ENCODE data around the gene NEK7.

Gene NEK7

DNA sequence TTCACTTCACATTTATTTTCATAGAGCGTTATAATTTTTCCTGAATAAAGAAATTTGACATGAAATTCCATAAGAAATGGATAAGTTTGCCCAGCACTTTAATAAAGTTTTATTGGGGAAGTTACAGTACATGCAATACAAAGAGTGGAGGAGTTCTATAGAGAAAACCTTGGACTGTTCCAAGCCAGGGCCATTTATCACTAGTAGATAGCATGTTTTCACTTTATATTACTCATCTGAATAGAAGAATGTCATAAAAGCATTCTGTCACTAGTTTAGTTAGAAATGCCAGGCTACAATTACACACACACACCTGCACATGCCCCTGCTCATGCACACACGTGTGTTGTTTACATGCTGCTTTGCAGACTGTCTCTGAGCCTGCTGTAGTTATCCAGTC lies 123.3 kb downstream of the NEK7 start:
- no peak for DNase-seq
- no peak overlapping the region for H2BK15ac ChIP-seq (ENCODE audit: low read depth, poor library complexity, severe bottlenecking)
- no peak overlapping the region for H4K8ac ChIP-seq (ENCODE audit: low read length)
- no peak overlapping the region for H3K4me3 ChIP-seq (ENCODE audit: insufficient read depth in 1 of 2, low read depth in 1 of 2, low read length in 2 of 2)
- H3K4me2 ChIP-seq (ENCODE audit: low read length, poor library complexity, severe bottlenecking): no peak overlapping the region
- H4K91ac ChIP-seq (ENCODE audit: low read length): no peak overlapping the region
- no peaks in the 10 kb centered on the region for H3K4me1 ChIP-seq (ENCODE audit: control insufficient read depth, insufficient read depth, low read depth, low read length)
- H2BK120ac ChIP-seq (ENCODE audit: low read depth, low read length): no peak overlapping the region
- H2AFZ ChIP-seq (ENCODE audit: low read depth, low read length): no peak overlapping the region
- H2BK12ac ChIP-seq (ENCODE audit: low read length in 2 of 2): no peak overlapping the region
- H3K14ac ChIP-seq (ENCODE audit: low read length in 2 of 2): no peak overlapping the region
- WGBS: 100% methylated on average over 1 of the region's 2 CpGs
- H3K23ac ChIP-seq (ENCODE audit: low read length in 2 of 2): no peak overlapping the region
- H3K18ac ChIP-seq (ENCODE audit: low read depth in 1 of 2, low read length in 2 of 2): no peak overlapping the region
- H3K27me3 ChIP-seq (ENCODE audit: control insufficient read depth in 1 of 2, insufficient read depth in 1 of 2, low read length in 2 of 2): no peaks in the 10 kb centered on the region
- H2AK5ac ChIP-seq (ENCODE audit: low read length, severe bottlenecking): no peak overlapping the region
- H2BK5ac ChIP-seq (ENCODE audit: low read depth, low read length, poor library complexity, severe bottlenecking): no peak overlapping the region
- H3K27ac ChIP-seq (ENCODE audit: low read length, poor library complexity, severe bottlenecking): no peak overlapping the region
- no peaks in the 10 kb centered on the region for H3K9me3 ChIP-seq (ENCODE audit: control insufficient read depth, low read length)
- H3K9ac ChIP-seq (ENCODE audit: low read length): no peak overlapping the region
- peaks cover 1% of the 10 kb centered on the region for H3K79me1 ChIP-seq (replicated peaks; ENCODE audit: low read length, poor library complexity, severe bottlenecking)
- H3K36me3 ChIP-seq (ENCODE audit: control insufficient read depth in 1 of 2, insufficient read depth in 2 of 2, low read depth in 1 of 2, low read length in 2 of 2): peaks cover 0 to 23% of the 10 kb centered on the region in 2 experiments
- H3K4ac ChIP-seq (ENCODE audit: low read depth in 1 of 2, low read length in 2 of 2): no peak overlapping the region

DNA sequence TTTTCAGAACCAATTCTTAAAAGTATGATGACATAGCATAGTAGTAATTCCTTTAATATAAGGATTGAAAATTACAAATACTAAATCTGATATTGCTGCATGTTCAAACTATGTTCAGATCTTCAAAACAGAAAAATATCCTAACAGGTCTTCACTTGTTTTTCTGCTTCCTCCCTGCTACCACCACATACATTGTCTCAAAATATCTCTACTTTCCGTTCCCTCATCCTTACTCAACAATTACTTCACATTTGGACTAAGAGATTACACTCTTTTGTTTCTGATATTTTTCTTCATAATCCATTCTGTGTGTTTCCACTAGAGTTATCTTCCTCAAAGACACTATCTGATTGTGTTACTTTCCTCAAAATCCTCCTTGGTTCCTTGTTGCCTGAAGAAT lies 125.1 kb downstream of the NEK7 start:
- no peak overlapping the region for H2AK5ac ChIP-seq (ENCODE audit: low read length, severe bottlenecking)
- H4K8ac ChIP-seq (ENCODE audit: low read length): no peak overlapping the region
- H3K4ac ChIP-seq (ENCODE audit: low read depth in 1 of 2, low read length in 2 of 2): no peak overlapping the region
- DNase-seq: no peak
- no peak overlapping the region for H2BK15ac ChIP-seq (ENCODE audit: low read depth, poor library complexity, severe bottlenecking)
- H3K18ac ChIP-seq (ENCODE audit: low read depth in 1 of 2, low read length in 2 of 2): no peak overlapping the region
- no peaks in the 10 kb centered on the region for H3K9me3 ChIP-seq (ENCODE audit: control insufficient read depth, low read length)
- H3K4me1 ChIP-seq (ENCODE audit: control insufficient read depth, insufficient read depth, low read depth, low read length): no peaks in the 10 kb centered on the region
- no peak overlapping the region for H3K27ac ChIP-seq (ENCODE audit: low read length, poor library complexity, severe bottlenecking)
- H2BK5ac ChIP-seq (ENCODE audit: low read depth, low read length, poor library complexity, severe bottlenecking): no peak overlapping the region
- no peak overlapping the region for H4K91ac ChIP-seq (ENCODE audit: low read length)
- H3K79me1 ChIP-seq (replicated peaks; ENCODE audit: low read length, poor library complexity, severe bottlenecking): peaks cover 1% of the 10 kb centered on the region
- no peak overlapping the region for H3K14ac ChIP-seq (ENCODE audit: low read length in 2 of 2)
- H2AFZ ChIP-seq (ENCODE audit: low read depth, low read length): no peak overlapping the region
- 93% methylated on average over 1 of the region's 1 CpG for WGBS
- no peaks in the 10 kb centered on the region for H3K27me3 ChIP-seq (ENCODE audit: control insufficient read depth in 1 of 2, insufficient read depth in 1 of 2, low read length in 2 of 2)
- no peak overlapping the region for H3K9ac ChIP-seq (ENCODE audit: low read length)
- no peak overlapping the region for H3K23ac ChIP-seq (ENCODE audit: low read length in 2 of 2)
- H3K4me3 ChIP-seq (ENCODE audit: insufficient read depth in 1 of 2, low read depth in 1 of 2, low read length in 2 of 2): no peak overlapping the region
- H3K4me2 ChIP-seq (ENCODE audit: low read length, poor library complexity, severe bottlenecking): no peak overlapping the region
- no peak overlapping the region for H2BK12ac ChIP-seq (ENCODE audit: low read length in 2 of 2)
- peaks cover 0 to 34% of the 10 kb centered on the region in 2 experiments for H3K36me3 ChIP-seq (ENCODE audit: control insufficient read depth in 1 of 2, insufficient read depth in 2 of 2, low read depth in 1 of 2, low read length in 2 of 2)
- H2BK120ac ChIP-seq (ENCODE audit: low read depth, low read length): no peak overlapping the region

GRCh38 chr1:198283222-198283621 lies 126.4 kb downstream of the NEK7 start:
- no peaks in the 10 kb centered on the region for H3K9me3 ChIP-seq (ENCODE audit: control insufficient read depth, low read length)
- no peak overlapping the region for H2BK5ac ChIP-seq (ENCODE audit: low read depth, low read length, poor library complexity, severe bottlenecking)
- H2BK12ac ChIP-seq (ENCODE audit: low read length in 2 of 2): no peak overlapping the region
- peaks cover 0 to 34% of the 10 kb centered on the region in 2 experiments for H3K36me3 ChIP-seq (ENCODE audit: control insufficient read depth in 1 of 2, insufficient read depth in 2 of 2, low read depth in 1 of 2, low read length in 2 of 2)
- H4K8ac ChIP-seq (ENCODE audit: low read length): no peak overlapping the region
- DNase-seq: peak; percentile 66
- no peak overlapping the region for H3K18ac ChIP-seq (ENCODE audit: low read depth in 1 of 2, low read length in 2 of 2)
- no peak overlapping the region for H2BK120ac ChIP-seq (ENCODE audit: low read depth, low read length)
- no peak overlapping the region for H3K9ac ChIP-seq (ENCODE audit: low read length)
- 90% methylated on average over 4 of the region's 6 CpGs for WGBS
- H3K4ac ChIP-seq (ENCODE audit: low read depth in 1 of 2, low read length in 2 of 2): no peak overlapping the region
- no peak overlapping the region for H3K27ac ChIP-seq (ENCODE audit: low read length, poor library complexity, severe bottlenecking)
- no peak overlapping the region for H4K91ac ChIP-seq (ENCODE audit: low read length)
- H3K27me3 ChIP-seq (ENCODE audit: control insufficient read depth in 1 of 2, insufficient read depth in 1 of 2, low read length in 2 of 2): no peaks in the 10 kb centered on the region
- no peak overlapping the region for H2AFZ ChIP-seq (ENCODE audit: low read depth, low read length)
- H2AK5ac ChIP-seq (ENCODE audit: low read length, severe bottlenecking): no peak overlapping the region
- no peak overlapping the region for H3K4me3 ChIP-seq (ENCODE audit: insufficient read depth in 1 of 2, low read depth in 1 of 2, low read length in 2 of 2)
- H3K79me1 ChIP-seq (replicated peaks; ENCODE audit: low read length, poor library complexity, severe bottlenecking): no peaks in the 10 kb centered on the region
- H3K23ac ChIP-seq (ENCODE audit: low read length in 2 of 2): no peak overlapping the region
- no peak overlapping the region for H2BK15ac ChIP-seq (ENCODE audit: low read depth, poor library complexity, severe bottlenecking)
- H3K4me2 ChIP-seq (ENCODE audit: low read length, poor library complexity, severe bottlenecking): no peak overlapping the region
- H3K4me1 ChIP-seq (ENCODE audit: control insufficient read depth, insufficient read depth, low read depth, low read length): no peaks in the 10 kb centered on the region
- peak overlapping the region in 1 of 2 experiments; percentile 32 for H3K14ac ChIP-seq (ENCODE audit: low read length in 2 of 2)

- no peak overlapping the region for H3K14ac ChIP-seq (ENCODE audit: low read length in 2 of 2)
- no peak overlapping the region for H2AK5ac ChIP-seq (ENCODE audit: low read length, severe bottlenecking)
- H3K4me3 ChIP-seq (ENCODE audit: insufficient read depth in 1 of 2, low read depth in 1 of 2, low read length in 2 of 2): no peak overlapping the region
- no peaks in the 10 kb centered on the region for H3K4me1 ChIP-seq (ENCODE audit: control insufficient read depth, insufficient read depth, low read depth, low read length)
- H3K4ac ChIP-seq (ENCODE audit: low read depth in 1 of 2, low read length in 2 of 2): no peak overlapping the region
- peaks cover 0 to 24% of the 10 kb centered on the region in 2 experiments for H3K36me3 ChIP-seq (ENCODE audit: control insufficient read depth in 1 of 2, insufficient read depth in 2 of 2, low read depth in 1 of 2, low read length in 2 of 2)
- H2BK120ac ChIP-seq (ENCODE audit: low read depth, low read length): no peak overlapping the region
- H2BK15ac ChIP-seq (ENCODE audit: low read depth, poor library complexity, severe bottlenecking): no peak overlapping the region
- H3K9me3 ChIP-seq (ENCODE audit: control insufficient read depth, low read length): no peaks in the 10 kb centered on the region
- H3K27ac ChIP-seq (ENCODE audit: low read length, poor library complexity, severe bottlenecking): no peak overlapping the region
- no peak overlapping the region for H3K4me2 ChIP-seq (ENCODE audit: low read length, poor library complexity, severe bottlenecking)
- H3K9ac ChIP-seq (ENCODE audit: low read length): no peak overlapping the region
- no peak overlapping the region for H3K18ac ChIP-seq (ENCODE audit: low read depth in 1 of 2, low read length in 2 of 2)
- H3K23ac ChIP-seq (ENCODE audit: low read length in 2 of 2): no peak overlapping the region
- H4K8ac ChIP-seq (ENCODE audit: low read length): no peak overlapping the region
- H2BK5ac ChIP-seq (ENCODE audit: low read depth, low read length, poor library complexity, severe bottlenecking): no peak overlapping the region
- H2BK12ac ChIP-seq (ENCODE audit: low read length in 2 of 2): no peak overlapping the region
- DNase-seq: no peak
- no peak overlapping the region for H4K91ac ChIP-seq (ENCODE audit: low read length)
- H3K79me1 ChIP-seq (replicated peaks; ENCODE audit: low read length, poor library complexity, severe bottlenecking): no peaks in the 10 kb centered on the region
- WGBS: 97% methylated on average over 3 of the region's 4 CpGs
- H3K27me3 ChIP-seq (ENCODE audit: control insufficient read depth in 1 of 2, insufficient read depth in 1 of 2, low read length in 2 of 2): no peaks in the 10 kb centered on the region
- H2AFZ ChIP-seq (ENCODE audit: low read depth, low read length): no peak overlapping the region
Observed at GRCh38 chr1:198287916-198288315, 131.1 kb downstream of the NEK7 start.
